Esophagus muscularis mucosa (tissue), 4 donors: Measurements from ENCODE around the gene SYT17. TPM values are rescaled to one million over a fixed set of nuclear protein-coding genes. Genes with fewer than 3 reads are reported as not detected.

Source experiments
- DNase-seq: peaks from one replicate; pipeline ENCODE4 v3.0.0-alpha.2; 2017; ENCODE audit errors: extremely low spot score
- H3K27ac ChIP-seq, 4 donors: fragments of 200-600 bp; sonication (generic); replicated peaks in 1 of 4; 1 replicate in 3 of 4; 2 replicates in 1 of 4; pipeline ENCODE4 v1.5.1; 2016 to 2019; ENCODE audit warnings: mild to moderate bottlenecking in 1 of 4
- H3K27me3 ChIP-seq, 4 donors: fragments of 200-600 bp; sonication (generic); one replicate each; pipeline versions ENCODE4 v1.5.1 to v1.6.0; 2016 to 2019
- H3K36me3 ChIP-seq, 4 donors: fragments of 200-600 bp; sonication (generic); one replicate each; pipeline ENCODE4 v1.5.1; 2016 to 2019
- H3K4me1 ChIP-seq, 4 donors: fragments of 200-600 bp; sonication (generic); one replicate each; pipeline ENCODE4 v1.5.1; 2016 to 2019
- H3K4me3 ChIP-seq, 4 donors: fragments of 200-600 bp; sonication (generic); 1 replicate in 2 of 4; 2 replicates in 2 of 4; pipeline ENCODE4 v1.5.1; 2016 to 2019; ENCODE audit warnings: mild to moderate bottlenecking in 4 of 4, moderate library complexity in 1 of 4
- H3K9me3 ChIP-seq, 4 donors: fragments of 200-600 bp; sonication (generic); 1 replicate in 3 of 4; 2 replicates in 1 of 4; pipeline ENCODE4 v1.5.1; 2016 to 2019
- CTCF ChIP-seq, 3 experiments: fragments of 200-600 bp in 2 of 3; fragments of 450-650 bp in 1 of 3; sonication (generic) in 2 of 3; IDR thresholded peaks; one replicate each; pipeline ENCODE4 v1.5.1; 2017 to 2019; ENCODE audit warnings: antibody characterized with exemption in 3 of 3, mild to moderate bottlenecking in 2 of 3, moderate library complexity in 1 of 3
- EP300 ChIP-seq: sonication (generic); formaldehyde crosslinking; IDR thresholded peaks from one replicate; pipeline ENCODE4 v1.6.1; 2017; ENCODE audit warnings: antibody characterized with exemption
- POLR2A ChIP-seq: fragments of 450-650 bp; IDR thresholded peaks from one replicate; pipeline ENCODE4 v1.6.1; 2017; ENCODE audit warnings: antibody characterized with exemption, moderate library complexity, mild to moderate bottlenecking, low read depth
- POLR2AphosphoS5 ChIP-seq, 2 donors: sonication (generic); formaldehyde crosslinking; IDR thresholded peaks; one replicate each; pipeline ENCODE4 v1.6.1; 2017; ENCODE audit warnings: antibody characterized with exemption in 2 of 2
- WGBS: methylation state at CpG from one replicate; pipeline ENCODE4 v1.1.5; 2018; 5-methylcytosine and 5-hydroxymethylcytosine counted together
- intact Hi-C: fragments of 100-400 bp; cut with DNase I; formaldehyde crosslinking; loops from one replicate; pipeline ENCODE4 v1.15.1; 2023
- total RNA-seq, 4 donors: library from RNA; depleted of rRNA; stranded (reverse); fragments of >200 nt; gene quantifications; one replicate each; pipeline versions ENCODE4 v1.1.0 to v1.2.1, GENCODE V29; 2016

Gene SYT17
- 1 to 10 TPM; 5.0 to 8.7 (median 6.2) TPM for total RNA-seq

GRCh38 chr16:19167710-19168370 is at the start of gene SYT17:
TSS of gene SYT17 (plus strand) at chr16:19168240. CDS start at chr16:19168647, 407 bp downstream.
- peaks cover 0 to 4% (median 0%) of the 10 kb centered on the region in 4 donors for H3K9me3 ChIP-seq
- peak in 1 of 2 donors; percentile 34 for TF ChIP-seq POLR2AphosphoS5 (IDR thresholded peaks at IDR 0.05)
- TF ChIP-seq CTCF (IDR thresholded peaks at IDR 0.05), result peak; percentile 82 to 87 (median 83)
- TF ChIP-seq EP300, result no peak
- peak within 1 kb of the TSS in 3 of 4 donors; percentile 60 to 72 (median 71) for H3K27ac ChIP-seq
- H3K4me3 ChIP-seq, result peak within 1 kb of the TSS; percentile 61 to 80 (median 66)
- H3K4me1 ChIP-seq, result peaks cover 14 to 25% (median 24%) of the 10 kb centered on the region in 4 donors
- no peak for DNase-seq
- intact Hi-C loops, result loop anchor here (1.0 to 2.0 kb wide), 2 partner anchors 81 to 207 kb away; no protein-coding TSS in a partner anchor
- H3K36me3 ChIP-seq, result no peaks in the 10 kb centered on the region
- peaks cover 0 to 30% (median 9%) of the 10 kb centered on the region in 4 donors for H3K27me3 ChIP-seq
- under 1% methylated on average over 21 of the region's 63 CpGs for WGBS

- intact Hi-C loops, result no loop called here
- Histone ChIP-seq H3K4me3 (peak overlapping the region; percentile 36 to 53 (median 46)), H3K36me3 (peaks cover 8 to 40% (median 30%) of the 10 kb centered on the region in 4 donors), H3K27ac (peak overlapping the region; percentile 77 to 88 (median 78)), H3K9me3 (no peaks in the 10 kb centered on the region), H3K4me1 (peaks cover 54 to 78% (median 76%) of the 10 kb centered on the region in 4 donors), H3K27me3 (no peaks in the 10 kb centered on the region)
- DNase-seq, result no peak
- TF ChIP-seq POLR2AphosphoS5 (IDR thresholded peaks at IDR 0.05) (peak; percentile 32 to 63), EP300 (no peak)
- WGBS, result 17% methylated on average over 6 of the region's 6 CpGs
Measured at GRCh38 chr16:19118938-19119431, 49.1 kb upstream of the SYT17 start.

- Histone ChIP-seq H3K4me3 (peak overlapping the region; percentile 36 to 53 (median 46)), H3K27me3 (no peaks in the 10 kb centered on the region), H3K4me1 (peaks cover 54 to 75% (median 72%) of the 10 kb centered on the region in 4 donors), H3K9me3 (no peaks in the 10 kb centered on the region), H3K36me3 (peaks cover 8 to 40% (median 30%) of the 10 kb centered on the region in 4 donors), H3K27ac (peak overlapping the region; percentile 77 to 88 (median 78))
- DNase-seq, result no peak
- TF ChIP-seq POLR2AphosphoS5 (IDR thresholded peaks at IDR 0.05) (no peak), EP300 (no peak), POLR2A (no peak), CTCF (IDR thresholded peaks at IDR 0.05) (no peak)
- intact Hi-C loops, result no loop called here
- 48% methylated on average over 5 of the region's 5 CpGs for WGBS
Measured at GRCh38 chr16:19119564-19119963, 48.5 kb upstream of the SYT17 start.

- Histone ChIP-seq H3K27ac (no peak overlapping the region), H3K27me3 (no peaks in the 10 kb centered on the region), H3K9me3 (no peaks in the 10 kb centered on the region), H3K4me1 (peaks cover 13 to 34% (median 31%) of the 10 kb centered on the region in 4 donors), H3K4me3 (no peak overlapping the region), H3K36me3 (peaks cover 8 to 14% (median 10%) of the 10 kb centered on the region in 4 donors)
- TF ChIP-seq POLR2A, result no peak
- no peak for TF ChIP-seq EP300
- no peak for TF ChIP-seq CTCF (IDR thresholded peaks at IDR 0.05)
- TF ChIP-seq POLR2AphosphoS5 (IDR thresholded peaks at IDR 0.05), result no peak
- DNase-seq, result no peak
- 82% methylated on average over 6 of the region's 6 CpGs for WGBS
- intact Hi-C loops, result no loop called here
Measured at GRCh38 chr16:19123535-19124178, 44.4 kb upstream of the SYT17 start.

- H3K27me3 ChIP-seq, result no peaks in the 10 kb centered on the region
- DNase-seq, result no peak
- H3K9me3 ChIP-seq, result no peaks in the 10 kb centered on the region
- no peak overlapping the region for H3K4me3 ChIP-seq
- TF ChIP-seq POLR2A (no peak), CTCF (IDR thresholded peaks at IDR 0.05) (no peak)
- peaks cover under 1 to 7% (median 5%) of the 10 kb centered on the region in 4 donors for H3K36me3 ChIP-seq
- H3K4me1 ChIP-seq, result peaks cover 11 to 27% (median 21%) of the 10 kb centered on the region in 4 donors
- intact Hi-C loops, result no loop called here
- H3K27ac ChIP-seq, result no peak overlapping the region
Measured at GRCh38 chr16:19126300-19126699, 41.7 kb upstream of the SYT17 start.
